Kidney tubule cell (primary cell): ENCODE measurements around the gene FOXP1.

Source experiments
- DNase-seq: peaks from one replicate; pipeline ENCODE4 v3.0.0-alpha.2; 2018; ENCODE audit warnings: low spot score

The FOXP1 gene

DNA sequence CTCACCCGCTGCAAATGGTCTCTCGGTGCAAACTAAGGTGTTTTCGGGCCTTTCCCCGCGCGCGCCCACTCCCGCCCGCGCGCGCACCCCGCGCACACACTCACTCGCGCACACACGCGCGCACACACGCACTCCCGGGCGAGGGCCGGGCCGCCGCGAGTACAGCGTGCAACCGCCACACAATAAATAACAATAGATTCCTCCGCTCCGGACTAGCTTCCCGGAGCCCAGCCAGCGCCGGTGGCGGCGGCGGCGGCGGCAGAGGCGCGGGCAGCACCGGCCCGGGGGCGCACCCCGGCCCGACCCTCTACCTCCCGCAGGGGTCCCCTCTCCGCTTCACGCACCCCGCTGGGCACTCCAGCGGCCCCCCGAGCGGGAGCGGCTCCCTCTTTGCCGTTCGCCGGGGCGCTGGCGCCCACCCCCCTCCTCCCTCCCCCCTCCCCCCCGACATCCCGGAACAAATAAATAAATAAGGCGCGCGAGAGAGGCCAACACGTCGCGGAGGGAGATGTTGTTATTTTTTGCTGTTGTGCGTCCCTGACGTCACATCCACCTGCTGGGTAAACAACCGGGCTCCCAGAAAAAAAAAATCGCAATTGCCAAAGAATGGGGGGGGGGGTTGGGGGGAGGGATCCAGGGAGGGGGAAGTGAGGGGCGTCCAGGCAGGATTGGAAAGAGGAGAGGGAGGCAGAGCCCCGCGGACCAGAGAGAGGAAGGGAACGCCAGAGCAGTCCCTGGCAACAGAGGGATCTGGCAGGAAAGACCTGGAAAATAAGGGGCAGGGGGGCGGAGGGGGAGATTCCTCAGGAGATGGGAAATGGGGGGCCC lies at the start of gene FOXP1:
Gene FOXP1 (minus strand): TSS at position 163 of the 828 bp plus-strand sequence. CDS start 385,347 bp downstream, outside the sequence.
- DNase-seq, result peak; percentile 84

DNA sequence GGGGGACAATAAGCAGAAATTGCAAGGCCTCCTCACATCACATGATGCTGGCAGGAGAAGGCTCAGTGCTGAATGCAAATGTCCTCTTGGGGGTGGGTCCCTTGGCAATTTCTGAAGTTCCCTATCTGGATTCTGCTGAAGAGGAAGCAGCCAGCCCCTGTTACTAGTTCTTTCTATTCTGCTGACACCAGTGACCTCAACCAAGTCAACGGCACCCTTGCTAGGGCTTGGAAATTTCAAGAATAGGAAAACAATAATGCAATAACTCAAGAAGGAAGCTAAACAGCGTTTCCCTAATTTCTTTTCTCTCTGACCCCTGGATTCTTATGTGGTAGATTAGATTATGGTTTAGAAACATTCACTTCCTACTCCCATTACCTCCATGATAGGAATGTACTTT lies 46.2 kb upstream of the FOXP1 start:
- DNase-seq, result no peak

DNA sequence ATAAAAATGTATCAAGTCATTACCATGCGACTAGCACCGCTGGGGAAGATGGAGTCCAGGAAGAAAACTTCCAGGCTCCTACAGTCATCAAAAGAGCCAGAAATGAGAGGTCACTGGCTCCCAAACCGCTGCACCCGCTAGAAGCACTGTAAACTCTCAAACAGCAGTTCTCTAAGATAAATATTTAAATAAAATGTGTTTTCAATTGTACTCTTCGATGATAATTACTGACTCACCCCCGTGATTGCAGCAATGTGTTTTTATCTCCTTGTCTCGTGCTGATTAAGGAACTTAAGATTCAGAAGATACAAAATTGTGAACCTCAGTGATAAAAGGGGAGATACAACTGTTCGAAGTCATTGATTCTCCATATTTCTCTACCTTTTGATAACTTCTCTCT lies 45.8 kb upstream of the FOXP1 start:
- no peak for DNase-seq

GRCh38 chr3:71628522-71628921 lies 45.0 kb upstream of the FOXP1 start:
- no peak for DNase-seq

- DNase-seq, result no peak
Observed at GRCh38 chr3:71625676-71626075, 42.1 kb upstream of the FOXP1 start.

DNA sequence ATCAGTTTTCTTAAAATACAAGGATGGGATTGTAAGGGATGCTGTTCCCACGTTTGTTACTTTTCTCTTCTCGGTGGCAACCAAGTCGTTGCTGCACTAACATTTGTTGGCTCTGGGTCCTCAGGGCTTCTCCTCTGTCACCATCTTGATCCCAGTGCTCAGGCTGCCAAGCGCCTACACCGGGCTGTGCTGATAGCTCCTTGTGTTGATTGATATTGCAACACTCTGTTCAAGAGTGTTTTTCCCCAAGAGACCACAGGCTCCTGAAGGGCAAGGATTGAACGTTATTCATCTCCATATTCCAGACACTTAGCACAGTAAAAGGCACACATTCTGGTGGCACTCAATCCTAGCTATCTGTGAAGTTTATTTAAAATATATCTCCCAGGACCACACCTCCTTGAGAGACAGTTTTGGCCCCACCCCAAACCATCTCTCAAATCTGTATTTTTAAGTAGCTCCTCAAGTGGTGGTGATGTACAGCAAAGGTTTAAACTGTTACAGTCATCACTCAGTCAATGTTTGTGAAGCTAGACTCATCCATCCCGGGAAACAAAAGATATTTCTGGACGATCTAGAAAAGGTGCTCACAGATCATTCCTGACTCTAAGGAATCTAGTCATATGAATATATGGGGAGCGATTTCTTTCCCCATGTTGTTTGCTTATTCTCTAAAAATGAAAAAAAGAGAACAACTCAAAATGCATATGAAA lies 38.5 kb upstream of the FOXP1 start:
- no peak for DNase-seq

GRCh38 chr3:71618538-71618937 lies 35.0 kb upstream of the FOXP1 start:
- DNase-seq, result no peak

GRCh38 chr3:71616571-71617021 lies 33.1 kb upstream of the FOXP1 start:
- no peak for DNase-seq

GRCh38 chr3:71614869-71615268 lies 31.3 kb upstream of the FOXP1 start:
- no peak for DNase-seq

GRCh38 chr3:71614426-71614825 lies 30.9 kb upstream of the FOXP1 start:
- DNase-seq, result no peak

DNA sequence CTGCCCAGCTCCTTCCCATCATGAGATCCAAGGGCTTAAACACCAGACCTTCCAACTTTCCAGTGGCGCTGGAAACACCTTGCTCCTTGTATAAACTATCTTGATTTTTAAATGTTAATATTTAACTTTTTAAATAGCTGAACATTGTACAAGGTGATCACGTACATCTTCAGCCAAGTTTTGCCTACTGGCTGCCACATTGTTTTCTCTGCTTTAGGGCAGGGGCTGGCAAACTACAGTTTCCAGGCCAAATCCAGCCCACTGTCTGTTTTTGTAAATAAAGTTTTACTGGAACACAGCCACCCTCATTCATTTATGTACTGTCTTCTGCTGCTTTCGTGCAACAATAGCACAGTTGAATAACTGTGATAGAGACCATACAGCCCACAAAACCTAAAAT lies 27.6 kb upstream of the FOXP1 start:
- no peak for DNase-seq

DNA sequence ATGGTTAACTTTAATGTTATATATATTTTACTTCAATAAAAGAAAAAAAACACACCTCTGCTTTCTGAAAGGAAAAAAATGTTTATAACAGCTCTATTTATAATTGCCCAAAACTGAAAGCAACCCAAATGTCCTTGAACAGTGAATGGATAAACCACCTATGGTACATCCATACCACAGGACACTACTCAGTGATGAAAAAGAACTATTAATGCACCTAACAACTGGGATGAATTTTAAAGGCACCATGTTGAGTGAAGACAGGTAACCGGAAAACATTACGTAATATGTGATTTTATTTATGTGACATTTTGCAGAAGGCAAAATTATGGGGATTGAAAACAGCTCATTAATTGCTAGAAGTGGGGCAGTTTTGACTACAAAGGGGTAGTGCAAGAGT lies 23.8 kb upstream of the FOXP1 start:
- DNase-seq, result no peak

- no peak for DNase-seq
Observed at GRCh38 chr3:71606582-71606981, 23.1 kb upstream of the FOXP1 start.

DNA sequence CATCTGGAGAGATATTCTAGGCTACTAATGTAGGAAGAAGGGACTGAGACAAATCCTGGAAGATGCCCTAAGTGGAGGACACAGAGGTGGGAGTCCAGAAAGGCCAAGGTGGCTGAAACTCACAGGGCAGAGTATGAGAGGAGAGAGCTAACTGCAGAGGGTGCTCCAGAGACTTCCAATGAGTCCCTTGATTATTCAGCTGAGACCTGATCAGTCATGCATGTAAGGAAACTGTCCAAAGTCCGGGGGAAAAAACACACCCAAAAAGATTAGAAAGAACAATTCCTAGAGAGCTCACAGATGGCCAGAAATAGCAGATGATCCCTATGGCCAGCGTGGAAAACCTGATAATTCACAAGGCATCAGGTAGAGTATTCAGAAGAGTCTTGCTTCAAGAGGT lies 18.7 kb upstream of the FOXP1 start:
- peak; percentile 85 for DNase-seq

DNA sequence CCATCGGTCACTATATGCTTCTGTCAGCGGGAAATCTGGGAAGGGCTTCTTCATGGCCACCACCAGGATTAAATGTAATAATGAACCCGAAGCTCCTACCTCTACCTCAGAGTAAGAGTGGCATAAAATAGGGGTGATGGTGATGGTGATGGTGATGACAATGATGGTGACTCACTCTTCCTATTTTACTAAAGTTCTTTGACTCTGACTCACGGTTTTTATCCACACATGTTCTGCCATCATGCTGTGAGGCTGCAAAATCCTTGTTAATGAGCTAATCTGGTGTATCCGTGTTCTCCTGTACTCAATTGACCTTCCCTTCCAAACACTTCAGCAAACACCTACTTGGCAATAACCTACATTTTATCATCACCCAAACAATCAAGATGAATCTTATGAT lies 18.3 kb upstream of the FOXP1 start:
- peak; percentile 86 for DNase-seq

GRCh38 chr3:71600646-71601288 lies 17.2 kb upstream of the FOXP1 start:
- DNase-seq, result peak; percentile 68

GRCh38 chr3:71599416-71599815 lies 15.9 kb upstream of the FOXP1 start:
- no peak for DNase-seq

- DNase-seq, result no peak
Observed at GRCh38 chr3:71598292-71598691, 14.8 kb upstream of the FOXP1 start.

GRCh38 chr3:71597286-71597685 lies 13.8 kb upstream of the FOXP1 start:
- no peak for DNase-seq

GRCh38 chr3:71593106-71593505 lies 9.6 kb upstream of the FOXP1 start:
- DNase-seq, result no peak

- DNase-seq, result no peak
Observed at GRCh38 chr3:71591101-71591500, 7.6 kb upstream of the FOXP1 start.

DNA sequence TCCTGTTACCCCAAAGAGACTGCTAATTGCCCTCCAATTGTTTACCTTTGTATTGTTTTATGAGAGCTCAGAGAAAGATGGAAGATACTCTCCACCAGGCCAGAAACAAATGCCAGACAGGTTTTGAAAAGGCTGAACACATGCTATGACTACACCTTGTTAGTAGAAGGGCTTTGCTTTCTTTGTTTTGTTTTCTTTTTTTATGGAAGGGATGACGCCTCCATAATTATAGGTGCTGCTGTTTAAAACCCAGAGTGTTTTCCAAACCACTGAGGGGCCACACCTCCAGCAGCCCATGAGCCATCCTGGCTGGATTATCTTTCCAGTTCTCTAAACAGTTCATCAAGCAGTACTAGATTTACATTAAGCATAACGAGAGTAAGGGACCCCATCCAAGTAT lies 5.6 kb upstream of the FOXP1 start:
- no peak for DNase-seq

DNA sequence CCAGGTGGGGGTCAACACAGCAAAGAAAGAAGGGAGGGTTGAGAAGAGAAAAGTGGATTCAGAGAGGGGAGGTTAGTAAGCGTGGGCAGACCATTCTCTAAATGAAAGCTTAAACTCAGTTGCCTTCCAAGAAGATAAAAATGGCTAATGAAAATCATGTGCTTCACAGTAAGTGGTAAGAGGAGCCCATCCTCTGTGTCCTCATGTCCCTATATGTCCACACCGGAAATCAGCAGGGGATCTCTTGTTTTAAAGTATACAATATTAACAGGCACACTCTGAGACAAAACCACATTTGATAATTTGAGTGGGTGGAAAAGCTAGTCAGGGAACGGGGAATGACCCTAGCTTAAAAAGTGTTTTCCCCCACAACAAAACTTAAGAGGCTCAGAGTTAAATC lies 4.4 kb upstream of the FOXP1 start:
- DNase-seq, result no peak
